Amniotic stem cell (primary cell): ENCODE data around the gene ECE2.

Experiments
- DNase-seq: peaks from one replicate; lab custom pipeline; 2025; lab: John Stamatoyannopoulos, UW

ECE2 gene

DNA sequence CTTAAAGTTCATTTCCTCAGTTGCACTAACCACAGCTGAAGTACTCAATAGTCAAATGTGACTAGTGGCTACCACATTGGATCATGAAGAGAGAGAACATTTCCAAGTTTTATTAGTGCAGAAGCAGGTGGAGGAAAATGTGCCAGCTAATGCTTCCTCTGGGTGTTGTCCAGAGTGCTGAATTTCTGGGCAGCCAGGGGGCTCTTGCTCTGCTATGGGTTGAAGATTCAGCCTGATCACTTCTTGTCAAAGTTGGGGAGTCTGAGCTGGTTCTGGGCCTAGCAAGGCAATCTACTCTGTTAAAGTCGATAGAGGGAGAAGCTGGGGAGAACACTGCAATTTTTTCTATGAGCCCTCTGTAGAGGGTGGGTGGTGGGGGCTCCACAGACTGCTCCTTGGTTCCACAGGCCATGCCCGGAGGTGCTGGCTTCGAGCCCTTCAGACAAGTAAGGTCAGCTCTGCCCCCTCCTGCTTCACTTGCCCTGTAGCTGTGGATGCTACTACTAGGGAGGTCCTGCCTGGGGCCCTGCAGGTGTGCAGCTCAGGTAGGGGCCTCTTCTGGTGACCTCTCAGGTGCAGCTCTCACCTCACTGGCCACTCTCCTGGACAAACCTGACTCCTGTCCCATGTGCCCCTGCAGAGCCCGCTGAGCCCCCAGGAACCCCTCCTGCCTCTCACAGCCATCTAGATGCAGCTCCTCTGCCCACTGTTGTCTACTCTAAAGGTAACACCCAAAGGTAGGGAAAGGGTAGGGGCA lies 35.3 kb upstream of the ECE2 start:
- no peak for DNase-seq

DNA sequence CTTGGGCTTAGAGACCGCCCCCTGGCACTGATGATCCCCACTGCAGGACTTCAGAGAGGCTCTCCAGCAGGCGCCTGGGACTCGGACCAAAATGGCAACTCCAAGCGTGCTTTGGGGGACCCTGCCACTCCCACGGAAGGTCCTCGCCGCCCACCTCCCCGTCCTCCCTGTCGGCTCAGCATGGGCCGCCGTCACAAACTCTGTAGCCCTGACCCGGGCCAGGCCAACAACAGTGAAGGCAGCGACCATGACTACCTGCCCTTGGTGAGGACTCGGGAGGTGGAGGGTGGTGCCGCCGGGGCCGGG lies 34.7 kb upstream of the ECE2 start:
- no peak for DNase-seq

DNA sequence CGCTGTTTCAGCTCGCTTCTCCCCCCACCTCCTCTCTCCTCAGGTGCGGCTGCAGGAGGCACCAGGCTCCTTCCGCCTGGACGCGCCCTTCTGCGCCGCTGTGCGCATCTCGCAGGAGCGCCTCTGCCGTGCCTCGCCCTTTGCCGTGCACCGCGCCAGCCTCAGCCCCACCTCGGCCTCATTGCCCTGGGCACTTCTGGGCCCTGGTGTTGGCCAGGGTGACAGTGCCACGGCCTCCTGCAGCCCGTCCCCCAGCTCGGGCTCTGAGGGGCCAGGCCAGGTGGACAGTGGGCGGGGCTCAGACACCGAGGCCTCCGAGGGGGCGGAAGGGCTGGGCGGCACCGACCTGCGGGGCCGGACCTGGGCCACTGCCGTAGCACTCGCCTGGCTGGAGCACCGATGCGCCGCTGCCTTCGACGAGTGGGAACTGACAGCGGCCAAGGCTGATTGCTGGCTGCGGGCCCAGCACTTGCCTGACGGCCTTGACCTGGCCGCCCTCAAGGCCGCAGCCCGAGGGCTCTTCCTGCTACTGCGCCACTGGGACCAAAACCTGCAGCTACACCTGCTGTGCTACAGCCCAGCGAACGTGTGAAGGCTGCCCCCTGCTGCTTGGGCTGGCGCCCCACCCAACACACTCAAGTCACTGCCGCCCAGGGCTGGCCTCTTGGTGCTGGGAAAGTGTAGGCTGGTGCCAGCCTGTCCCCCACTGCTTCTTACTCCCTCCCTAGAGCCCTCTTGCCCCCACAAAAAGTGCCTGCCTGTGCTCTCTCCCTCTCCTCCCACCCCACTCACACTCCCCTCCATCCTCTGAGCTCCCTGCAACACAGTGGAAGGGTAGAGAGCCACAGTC lies 34.1 kb upstream of the ECE2 start:
- no peak for DNase-seq

DNA sequence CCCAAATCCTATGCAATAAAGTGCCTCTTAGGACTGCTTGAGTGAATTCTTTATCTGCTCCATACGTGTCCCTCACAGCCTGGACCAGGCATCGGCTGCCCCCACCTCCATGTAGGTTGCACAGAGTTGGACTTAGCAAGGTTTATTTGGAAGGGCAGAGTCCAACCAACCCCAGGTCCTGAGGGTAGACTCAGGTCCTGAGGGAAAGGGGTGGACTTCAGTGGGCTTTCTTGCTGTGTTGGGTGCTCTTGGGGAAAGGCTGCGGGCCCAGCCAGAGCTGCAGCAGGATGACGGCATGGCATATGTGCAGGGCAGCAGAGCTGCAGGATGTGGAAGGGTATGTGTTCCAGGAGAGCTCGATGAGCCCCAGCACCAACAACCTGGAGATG lies 33.5 kb upstream of the ECE2 start:
- DNase-seq = no peak

DNA sequence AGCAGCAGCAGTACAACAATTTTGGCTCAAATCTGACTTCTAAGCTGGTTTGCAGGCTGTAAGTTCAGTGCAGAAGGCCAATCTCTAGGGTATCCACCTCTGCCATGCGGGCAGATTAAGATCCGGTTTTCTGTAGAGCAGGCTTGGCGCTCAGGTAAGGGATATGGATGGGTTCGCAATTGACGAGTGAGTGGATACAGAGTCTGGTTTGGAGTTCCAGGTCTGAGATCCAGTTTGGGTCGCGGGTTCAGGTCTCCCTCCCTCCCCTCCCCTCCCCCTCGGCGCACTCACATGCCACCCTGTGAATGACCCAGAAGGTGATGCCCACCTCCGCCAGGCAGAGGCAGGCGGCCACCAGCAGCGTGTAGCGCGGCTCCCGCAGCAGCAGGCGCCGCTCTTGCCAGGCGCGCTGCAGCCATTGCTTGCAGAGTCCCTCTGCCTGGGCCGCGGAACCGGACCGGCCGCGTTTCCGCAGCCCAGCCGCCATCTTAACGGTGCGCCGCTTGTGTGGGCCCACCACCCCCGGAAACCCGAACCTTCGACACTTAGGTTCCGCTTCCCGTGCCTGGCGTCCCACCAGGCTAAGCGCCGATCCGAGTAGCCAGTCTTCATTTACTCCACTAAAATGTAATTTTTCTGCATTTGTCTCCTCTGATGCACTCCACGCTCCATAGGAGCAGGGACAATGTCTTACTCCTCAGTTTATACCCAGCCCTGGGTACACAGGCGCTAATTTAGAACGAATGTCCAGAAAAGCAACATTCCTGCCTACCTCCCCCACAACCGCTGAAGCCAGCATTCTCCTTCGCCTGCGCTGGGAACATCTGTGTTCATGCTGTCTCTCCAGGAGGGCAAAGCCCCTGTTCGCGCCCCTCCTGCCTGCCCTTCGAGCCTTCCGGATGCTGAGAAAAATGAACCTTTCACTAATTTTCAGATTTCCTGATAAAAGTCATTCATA lies 27.1 kb upstream of the ECE2 start, which contains the start of gene ALG3:
Gene ALG3, minus strand, starts transcription at position 509 of the 958 bp plus-strand sequence. Its CDS starts 22 bp downstream, at position 487.
- DNase-seq = peak; percentile 68

DNA sequence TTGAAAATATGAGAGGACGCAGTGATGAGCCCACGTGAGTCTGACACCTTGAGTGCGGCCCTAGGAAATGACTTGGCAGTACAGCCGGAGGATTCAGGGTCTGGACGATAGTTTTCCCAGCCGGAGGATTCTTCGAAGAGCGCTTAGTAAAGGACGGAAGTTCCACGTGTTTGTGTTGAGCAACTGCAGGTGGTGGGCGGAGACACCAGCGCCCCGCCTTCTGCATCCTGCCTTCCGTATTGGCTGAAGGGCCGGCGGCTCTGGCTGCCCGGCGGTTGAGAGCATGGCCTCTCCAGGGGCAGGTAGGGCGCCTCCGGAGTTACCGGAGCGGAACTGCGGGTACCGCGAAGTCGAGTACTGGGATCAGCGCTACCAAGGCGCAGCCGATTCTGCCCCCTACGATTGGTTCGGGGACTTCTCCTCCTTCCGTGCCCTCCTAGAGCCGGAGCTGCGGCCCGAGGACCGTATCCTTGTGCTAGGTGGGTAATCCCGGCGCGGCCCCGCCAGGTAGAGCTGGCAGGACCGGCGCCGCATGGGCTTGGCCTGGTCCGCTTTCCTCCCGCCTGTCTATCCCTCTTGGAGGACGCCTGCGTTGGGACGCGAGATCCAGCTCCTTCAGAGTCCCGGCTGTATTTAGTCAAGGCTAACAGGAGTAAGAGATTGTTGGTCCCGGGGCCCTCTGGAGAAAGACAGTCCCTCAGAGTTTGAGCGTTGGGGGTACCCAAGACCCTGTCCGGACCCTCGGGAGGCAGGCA lies 26.2 kb upstream of the ECE2 start, which contains the start of gene EEF1AKMT4:
Gene EEF1AKMT4, plus strand, starts transcription at position 261 of the 755 bp plus-strand sequence. Its CDS starts 23 bp downstream, at position 284.
- DNase-seq = peak; percentile 94

DNA sequence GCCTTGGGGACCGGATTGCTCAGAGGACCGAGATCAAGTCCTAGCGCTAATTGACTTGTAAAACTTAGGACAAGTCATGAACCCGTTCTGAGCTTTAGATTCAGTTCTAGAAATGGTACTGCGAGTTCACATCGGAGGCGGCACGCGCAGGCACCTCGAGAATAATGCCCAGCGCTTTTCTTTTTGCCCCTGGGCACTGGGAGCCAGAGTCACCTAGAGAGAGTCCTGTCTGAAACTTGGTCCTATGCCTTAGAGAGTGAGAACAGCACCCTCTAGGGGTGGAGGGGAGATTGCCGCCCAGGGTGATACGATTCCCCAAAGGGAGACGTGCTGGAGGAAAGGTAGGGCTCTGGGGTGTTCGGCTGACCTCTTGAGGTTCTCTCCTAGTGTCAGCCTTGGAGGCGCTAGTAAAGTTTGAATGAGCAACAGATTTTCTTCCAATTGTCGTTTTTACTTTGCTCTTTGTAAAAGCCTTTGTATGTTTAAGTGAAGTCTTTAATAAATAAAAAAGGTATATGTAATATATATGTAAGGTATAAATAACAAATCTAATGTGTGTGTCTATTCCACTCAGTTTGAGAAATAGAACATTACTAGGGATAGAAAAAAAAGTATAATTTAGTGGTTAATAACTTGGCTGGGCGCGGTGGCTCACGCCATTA lies 25.5 kb upstream of the ECE2 start:
- DNase-seq = peak; percentile 67

DNA sequence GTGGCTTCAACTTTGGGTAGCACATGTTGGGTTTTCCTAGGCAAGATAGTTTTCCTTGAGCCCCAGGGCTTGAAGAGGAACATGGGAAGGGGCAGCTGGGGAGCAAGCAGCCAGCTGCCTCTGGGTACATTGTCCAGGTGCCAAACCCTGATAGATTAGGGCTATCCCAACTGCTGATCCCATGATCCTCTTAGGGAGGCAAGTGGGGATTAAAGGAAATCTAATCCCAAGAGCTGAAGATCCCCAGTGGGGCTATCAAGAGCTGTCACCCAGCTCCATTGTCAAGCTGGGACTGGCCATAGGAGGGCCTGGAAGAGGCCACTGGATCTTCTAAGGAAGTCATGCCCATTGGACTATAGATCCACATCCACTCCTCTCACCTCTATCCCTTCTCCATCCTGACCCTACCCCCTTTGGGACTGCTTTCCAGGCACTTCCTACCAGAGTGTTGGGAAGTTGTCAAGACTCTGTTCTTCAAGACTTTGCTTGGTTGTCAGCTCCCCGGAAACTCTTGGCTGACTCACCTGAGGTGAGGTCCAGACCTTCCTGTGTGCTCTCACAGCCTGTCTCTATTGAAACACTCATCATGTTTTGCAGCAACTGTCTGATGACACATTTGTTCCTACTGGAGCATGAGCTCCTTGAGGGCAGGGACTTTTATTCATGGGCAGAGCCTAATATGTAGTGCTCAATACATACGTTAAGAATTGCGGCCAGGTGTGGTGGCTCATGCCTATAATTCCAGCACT lies 20.4 kb upstream of the ECE2 start:
- DNase-seq = no peak

DNA sequence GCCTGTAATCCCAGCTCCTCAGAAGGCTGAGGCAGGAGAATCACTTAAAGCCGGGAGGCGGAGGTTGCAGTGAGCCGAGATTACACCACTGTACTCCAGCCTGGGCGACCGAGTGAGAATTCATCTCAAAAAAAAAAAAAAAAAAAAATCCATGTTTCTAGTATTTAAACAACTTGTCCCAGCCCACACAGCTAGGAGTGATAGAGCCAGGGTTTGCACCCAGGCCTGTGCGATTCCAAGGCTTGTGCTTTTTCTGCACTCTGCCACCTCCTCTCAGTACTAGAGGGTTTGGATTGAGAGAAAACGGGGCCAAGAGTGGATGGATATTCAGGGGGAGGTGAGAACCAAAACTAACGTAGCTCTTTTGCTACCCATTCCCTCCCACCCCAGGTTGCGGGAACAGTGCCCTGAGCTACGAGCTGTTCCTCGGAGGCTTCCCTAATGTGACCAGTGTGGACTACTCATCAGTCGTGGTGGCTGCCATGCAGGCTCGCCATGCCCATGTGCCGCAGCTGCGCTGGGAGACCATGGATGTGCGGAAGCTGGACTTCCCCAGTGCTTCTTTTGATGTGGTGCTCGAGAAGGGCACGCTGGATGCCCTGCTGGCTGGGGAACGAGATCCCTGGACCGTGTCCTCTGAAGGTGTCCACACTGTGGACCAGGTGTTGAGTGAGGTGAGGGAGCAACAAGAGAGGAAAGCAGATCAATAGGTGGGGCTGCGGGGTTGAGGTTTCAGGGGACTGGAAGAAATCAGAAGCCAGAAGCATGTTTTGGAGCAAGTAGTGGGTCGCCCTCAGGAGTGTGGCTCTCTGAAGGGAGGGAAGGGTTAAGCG lies 18.5 kb upstream of the ECE2 start:
- no peak for DNase-seq

DNA sequence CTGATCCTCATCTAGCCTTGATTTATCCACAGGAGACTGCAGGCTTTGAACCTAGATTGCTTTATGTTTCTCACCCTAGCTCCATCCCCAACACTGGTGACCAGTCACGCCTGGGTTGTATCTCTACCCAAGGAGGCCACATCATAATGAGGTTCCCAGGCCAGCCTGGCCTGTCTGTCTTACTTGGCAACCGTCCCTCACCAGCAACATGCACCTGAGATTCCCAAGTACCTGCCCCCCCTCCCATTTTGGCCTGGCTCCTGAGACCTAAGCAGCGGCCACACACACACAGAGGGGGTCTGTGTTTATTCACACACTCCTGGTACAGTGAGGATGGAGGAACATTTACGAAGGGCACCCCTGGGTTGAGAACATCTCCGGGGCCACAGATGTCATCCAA lies 16.9 kb upstream of the ECE2 start:
- DNase-seq = no peak

DNA sequence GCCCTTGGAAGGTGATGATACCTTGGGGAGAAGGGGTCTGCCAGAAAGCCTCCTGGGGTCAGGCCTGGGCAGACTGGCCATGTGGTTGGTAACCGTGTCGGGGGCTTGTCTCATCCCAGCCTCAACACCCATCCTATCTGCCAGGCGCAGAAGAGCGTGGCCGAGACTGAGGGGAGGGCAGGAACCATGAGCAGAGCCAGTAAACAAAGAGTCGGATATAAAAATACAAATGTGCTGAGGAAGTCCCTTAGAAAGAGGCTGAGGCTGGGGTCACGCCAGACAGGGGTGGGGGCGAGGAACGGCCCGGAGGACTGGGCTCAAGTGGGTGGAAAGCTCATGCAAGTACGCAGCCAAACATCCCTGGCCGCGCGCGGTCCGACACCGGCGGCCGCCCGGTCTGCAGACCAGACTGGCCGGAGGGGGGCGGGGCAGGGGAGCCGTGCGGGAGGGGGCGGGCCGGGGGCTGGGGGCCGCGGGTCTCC lies 16.4 kb upstream of the ECE2 start:
- no peak for DNase-seq

DNA sequence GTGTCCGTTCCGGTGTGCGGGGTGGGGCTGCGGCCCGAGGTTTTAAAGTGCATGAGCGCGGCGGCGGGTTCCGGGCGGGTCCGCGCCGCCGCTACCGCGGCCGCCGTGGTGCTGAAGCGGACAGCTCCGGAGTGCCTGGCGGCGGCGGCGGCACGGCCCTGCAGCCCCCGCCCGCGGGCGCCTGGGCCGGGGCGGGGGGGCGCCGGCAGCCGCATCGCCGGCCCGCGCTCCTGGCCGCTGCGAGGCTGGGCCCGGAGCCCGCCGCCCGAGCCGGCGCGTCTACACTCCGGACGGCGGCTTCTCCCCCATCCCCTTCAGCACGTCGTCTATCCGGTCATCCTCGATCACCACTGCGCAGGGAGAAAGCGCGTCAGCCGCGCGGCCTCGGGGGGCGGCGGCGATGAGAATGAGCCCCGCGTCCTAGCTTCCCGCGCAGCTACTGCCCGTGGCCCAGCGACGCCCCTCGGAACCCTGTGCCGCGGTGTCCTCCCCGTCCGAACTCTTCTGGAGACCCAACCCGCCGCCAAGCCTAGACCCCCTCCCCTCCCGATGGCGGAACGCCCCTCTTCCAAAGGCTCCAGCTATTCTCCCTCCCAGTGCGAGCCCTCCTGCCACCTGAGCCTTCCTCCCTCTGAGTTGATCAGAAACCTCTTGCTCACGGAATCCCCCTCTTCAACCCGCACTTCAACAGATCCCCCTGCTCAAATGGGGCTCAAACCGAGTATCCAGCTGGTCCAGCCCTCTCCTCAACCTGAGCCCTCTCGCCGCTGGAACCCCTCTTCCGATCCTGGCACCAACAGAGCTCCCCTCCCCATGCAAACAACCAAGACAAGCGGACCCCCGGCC lies 15.7 kb upstream of the ECE2 start:
- no peak for DNase-seq

DNA sequence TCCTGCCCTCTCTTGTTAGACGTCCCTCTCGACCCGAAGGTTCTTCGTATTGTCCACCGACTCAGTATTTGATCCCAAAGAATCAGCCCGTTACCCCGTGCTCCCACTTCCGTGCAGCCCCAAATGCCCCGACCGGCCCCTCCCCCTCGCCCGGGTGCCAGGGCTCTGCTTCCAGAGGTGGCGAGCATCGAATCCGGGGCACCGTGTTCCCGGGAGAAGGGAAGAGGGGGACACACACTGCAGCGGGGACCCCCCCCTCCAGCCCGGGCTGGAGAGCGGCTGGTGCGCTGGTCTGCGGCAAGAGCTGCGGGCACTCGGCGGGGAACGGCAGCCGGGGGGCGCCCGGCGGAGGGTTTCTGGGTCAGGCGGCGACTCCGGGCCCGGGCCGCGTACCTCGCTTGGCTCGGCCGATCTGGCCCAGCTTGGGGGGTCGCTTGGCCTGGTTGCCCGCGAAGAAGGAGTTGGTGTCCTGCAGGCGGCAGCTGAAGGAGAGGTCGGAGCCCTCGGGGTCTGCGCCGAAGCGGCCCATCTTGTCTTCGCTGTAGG lies 15.0 kb upstream of the ECE2 start:
- DNase-seq = no peak

DNA sequence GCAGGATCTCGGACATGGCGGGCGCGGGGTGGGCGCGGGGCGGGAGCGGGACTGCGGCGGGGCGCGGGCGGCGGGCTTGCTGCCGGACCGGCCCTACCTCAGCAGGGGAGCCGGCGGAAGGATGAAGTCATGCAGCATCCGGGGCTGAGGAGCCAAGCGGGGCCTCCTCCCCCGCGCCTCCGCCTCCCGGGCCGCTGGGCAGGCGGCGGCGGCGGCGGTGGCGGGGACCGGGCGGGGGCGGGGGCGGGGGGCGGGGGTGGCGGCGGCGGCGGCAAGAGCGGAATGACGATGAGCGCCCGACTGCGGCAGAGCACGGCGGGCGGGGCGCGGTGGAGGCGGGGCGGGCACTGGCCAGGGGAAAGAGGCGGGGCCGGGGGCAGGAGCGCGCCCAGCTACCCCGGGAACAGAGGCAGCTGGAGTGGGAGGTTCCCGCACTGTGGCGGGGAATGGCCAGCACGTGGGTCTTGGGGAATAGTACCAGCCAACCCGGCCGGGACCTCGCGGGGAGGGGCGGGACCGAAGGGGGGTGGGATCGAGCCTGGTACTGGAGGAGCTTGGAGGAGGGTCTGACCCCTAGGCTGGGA lies 14.5 kb upstream of the ECE2 start, which contains the start of gene CAMK2N2:
Gene CAMK2N2, minus strand, starts transcription at position 284 of the 584 bp plus-strand sequence. Its CDS starts 268 bp downstream, at position 16.
- DNase-seq = peak; percentile 14

DNA sequence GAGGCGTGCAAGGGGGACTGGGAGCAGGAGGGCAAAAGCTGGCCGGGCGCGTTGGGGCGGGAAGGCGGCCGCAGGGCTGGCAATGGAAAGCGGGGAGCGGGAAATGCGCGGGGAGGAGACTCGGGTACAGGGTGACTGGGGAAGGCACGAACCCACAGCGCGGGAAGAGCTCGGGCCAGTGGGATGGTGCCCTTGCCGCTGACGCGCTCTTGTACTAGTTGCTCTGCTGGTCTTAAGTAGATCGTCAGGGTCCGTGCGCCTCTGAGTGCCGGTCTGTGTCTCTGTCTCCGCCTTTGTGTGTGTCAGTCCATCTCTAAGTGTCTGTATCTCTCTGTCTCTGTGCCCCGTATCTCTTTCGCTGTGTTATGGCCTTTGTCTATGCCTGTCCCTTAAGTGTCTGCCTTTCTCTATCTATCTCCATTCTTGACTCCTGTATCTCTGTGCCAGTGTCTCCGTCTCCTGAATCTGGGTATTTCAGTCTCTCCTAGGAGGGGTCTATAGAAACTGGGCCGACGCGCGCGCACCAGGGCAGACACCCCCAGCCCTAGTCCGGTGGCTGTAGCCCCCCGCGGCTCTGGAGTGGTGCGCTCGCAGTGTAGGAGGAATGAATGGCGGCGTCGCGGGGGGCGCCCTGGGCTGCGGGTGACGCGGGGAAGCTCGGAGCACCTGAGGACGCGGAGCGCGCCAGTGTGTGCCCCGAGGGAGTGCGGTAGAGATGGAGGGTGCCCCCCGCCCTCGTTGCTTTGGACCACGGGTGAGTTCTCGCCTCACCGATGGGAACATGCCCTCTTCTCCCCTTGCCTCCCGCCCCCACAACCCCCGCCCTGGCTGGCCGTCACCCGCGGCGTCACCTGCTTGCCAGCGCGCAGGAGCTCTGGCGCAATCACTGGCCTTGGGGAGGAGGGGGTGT lies 13.7 kb upstream of the ECE2 start:
- DNase-seq = no peak

DNA sequence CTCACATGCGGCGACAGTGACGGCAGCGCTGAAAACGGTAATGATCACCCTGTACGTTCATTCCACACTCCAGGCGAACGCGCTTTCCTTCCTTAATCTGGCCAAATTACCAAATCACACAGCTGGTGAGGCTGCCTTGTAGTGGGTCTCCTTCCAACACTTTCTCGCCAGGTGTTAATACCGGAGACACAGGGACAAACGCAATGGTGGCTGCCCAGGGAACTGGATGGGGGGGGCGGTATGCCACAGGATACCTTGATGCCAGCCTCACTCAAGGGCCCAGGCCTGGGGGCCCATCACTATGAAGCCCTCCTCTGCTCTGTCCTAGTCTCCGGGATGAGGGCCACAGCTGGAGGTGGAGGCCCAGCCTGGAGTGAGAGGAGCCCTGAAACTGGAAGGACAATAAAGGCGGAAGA lies 13.1 kb upstream of the ECE2 start:
- no peak for DNase-seq
